HG02973 (cell line): ENCODE data around the gene MIEF2.

Source experiments
- ATAC-seq: cut with Tn5 transposase; IDR thresholded peaks from one replicate; pipeline ENCODE4 v1.9.1; 2021; ENCODE audit warnings: moderate library complexity; ENCODE audit not compliant: unreplicated experiment

MIEF2 gene

GRCh38 chr17:18256351-18256750 lies 4.1 kb upstream of the MIEF2 start:
- ATAC-seq, result no peak

- ATAC-seq, result no peak
These were observed 3.7 kb upstream of the MIEF2 start for GRCh38 chr17:18256776-18257175.

GRCh38 chr17:18257268-18257981 lies 3.0 kb upstream of the MIEF2 start:
- ATAC-seq, result no peak

GRCh38 chr17:18257982-18258355 lies 2.5 kb upstream of the MIEF2 start:
- ATAC-seq, result no peak

- ATAC-seq, result no peak
These were observed 2.0 kb upstream of the MIEF2 start, which contains the start of gene FLII for GRCh38 chr17:18258356-18259038. TSS of gene FLII (minus strand) at chr17:18258738. CDS start at chr17:18258690, 48 bp downstream.

GRCh38 chr17:18259621-18260331 lies 686 bp upstream of the MIEF2 start:
- no peak for ATAC-seq

GRCh38 chr17:18261146-18261515 lies 669 bp downstream of the MIEF2 start:
- ATAC-seq, result no peak

- ATAC-seq, result no peak
These were observed 1.2 kb downstream of the MIEF2 start for GRCh38 chr17:18261659-18262058.

- no peak for ATAC-seq
These were observed 1.6 kb downstream of the MIEF2 start for GRCh38 chr17:18262111-18262510.

- ATAC-seq, result no peak
These were observed 2.2 kb downstream of the MIEF2 start for GRCh38 chr17:18262641-18263040.

GRCh38 chr17:18263885-18264682 lies 3.6 kb downstream of the MIEF2 start:
- no peak for ATAC-seq

- ATAC-seq, result no peak
These were observed 6.9 kb downstream of the MIEF2 start for GRCh38 chr17:18267366-18267765.

- no peak for ATAC-seq
These were observed 7.7 kb downstream of the MIEF2 start for GRCh38 chr17:18267927-18268711.

GRCh38 chr17:18270046-18270931 lies 9.8 kb downstream of the MIEF2 start:
- ATAC-seq, result no peak

- no peak for ATAC-seq
These were observed 16.6 kb downstream of the MIEF2 start for GRCh38 chr17:18277076-18277475.

GRCh38 chr17:18278867-18279266 lies 18.4 kb downstream of the MIEF2 start:
- ATAC-seq, result no peak

GRCh38 chr17:18280249-18280648 lies 19.8 kb downstream of the MIEF2 start:
- no peak for ATAC-seq

- no peak for ATAC-seq
These were observed 20.4 kb downstream of the MIEF2 start for GRCh38 chr17:18280766-18281371.

- ATAC-seq, result no peak
These were observed 21.3 kb downstream of the MIEF2 start for GRCh38 chr17:18281788-18282187.
